OCI-LY1 (cell line): ENCODE measurements around the gene PLA2G6.

Experiments used
- CTCF ChIP-seq: fragments of 200-600 bp; sonication (generic), shearing (Covaris generic); IDR thresholded peaks from 2 replicates; pipeline ENCODE4 v1.5.1; 2017; ENCODE audit warnings: mild to moderate bottlenecking, antibody characterized with exemption, low read length, moderate library complexity, mixed read lengths
- EZH2 ChIP-seq: fragments of 200-600 bp; sonication (generic), shearing (Covaris generic); IDR thresholded peaks from 2 replicates; pipeline ENCODE4 v1.8.0; 2017; ENCODE audit warnings: borderline replicate concordance, mixed run types, mild to moderate bottlenecking, antibody characterized with exemption, low read length, moderate library complexity, mixed read lengths

DNA sequence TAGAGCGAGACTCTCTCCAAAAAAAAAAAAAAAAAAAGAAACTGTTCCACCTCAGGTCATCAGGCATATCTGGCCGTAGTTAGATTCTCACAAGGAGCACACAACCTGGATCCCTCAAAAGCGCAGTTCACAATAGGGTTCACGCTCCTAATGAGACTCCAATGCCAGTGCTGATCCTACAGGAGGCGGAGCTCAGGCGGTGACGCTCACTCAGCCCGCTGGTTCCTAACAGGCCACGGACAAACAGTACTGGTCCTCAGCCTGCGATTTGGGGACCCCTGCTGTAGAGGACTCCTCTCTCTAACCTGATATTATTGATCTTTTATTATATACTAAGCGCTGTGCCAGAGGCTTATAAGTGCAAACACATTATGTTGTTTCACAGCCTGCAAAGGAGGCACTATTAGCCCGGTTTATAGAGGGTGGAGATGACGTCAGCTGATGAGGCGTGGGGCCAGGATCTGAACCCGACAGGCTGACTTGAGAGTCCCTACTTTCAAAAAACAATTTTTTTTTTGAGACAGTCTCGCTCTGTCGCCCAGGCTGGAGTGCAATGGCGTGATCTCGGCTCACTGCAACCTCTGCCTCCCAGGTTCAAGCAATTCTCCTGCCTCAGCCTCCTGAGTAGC, 15.3 kb upstream of the PLA2G6 start:
- TF ChIP-seq CTCF: no peak
- TF ChIP-seq EZH2: no peak
